HG03280 (cell line): ENCODE results near the gene SMIM1.

Experiments used
- ATAC-seq: cut with Tn5 transposase; IDR thresholded peaks from one replicate; pipeline ENCODE4 v1.9.1; 2021; ENCODE audit warnings: mild to moderate bottlenecking, moderate library complexity; ENCODE audit not compliant: unreplicated experiment

The SMIM1 gene

GRCh38 chr1:3775490-3776230 is 3.1 kb downstream of the SMIM1 start:
- ATAC-seq = peak; percentile 28

- no peak for ATAC-seq
Measured at GRCh38 chr1:3776231-3776961, 3.8 kb downstream of the SMIM1 start.

GRCh38 chr1:3777078-3777547 is 4.6 kb downstream of the SMIM1 start:
- ATAC-seq = no peak

- ATAC-seq = no peak
Measured at GRCh38 chr1:3777647-3778589, 5.4 kb downstream of the SMIM1 start.

GRCh38 chr1:3778590-3779264 is 6.2 kb downstream of the SMIM1 start:
- ATAC-seq = no peak

- ATAC-seq = no peak
Measured at GRCh38 chr1:3779265-3779911, 6.8 kb downstream of the SMIM1 start.

- ATAC-seq = no peak
Measured at GRCh38 chr1:3779912-3780416, 7.4 kb downstream of the SMIM1 start.

- no peak for ATAC-seq
Measured at GRCh38 chr1:3780901-3781300, 8.4 kb downstream of the SMIM1 start.

GRCh38 chr1:3783651-3784474 is 11.3 kb downstream of the SMIM1 start:
- ATAC-seq = no peak

GRCh38 chr1:3785045-3785444 is 12.5 kb downstream of the SMIM1 start:
- ATAC-seq = no peak

GRCh38 chr1:3785456-3786157 is 13.1 kb downstream of the SMIM1 start:
- no peak for ATAC-seq

- no peak for ATAC-seq
Measured at GRCh38 chr1:3786468-3787348, 14.2 kb downstream of the SMIM1 start.

GRCh38 chr1:3787349-3787715 is 14.8 kb downstream of the SMIM1 start:
- no peak for ATAC-seq

GRCh38 chr1:3787745-3788605 is 15.4 kb downstream of the SMIM1 start:
- ATAC-seq = no peak

GRCh38 chr1:3788756-3789420 is 16.3 kb downstream of the SMIM1 start:
- ATAC-seq = no peak
